Islet of Langerhans (tissue), 1 donor: Measurements from ENCODE around the gene TUBB8B.
A peak's percentile ranks its signal among the peaks of the same experiment; 100 is the strongest.
"Not testable (repeated sequence)": the region's sequence is repeated elsewhere in the genome, so short reads cannot be mapped to it uniquely, and the experiment has no call there.

Source experiments
- FAIRE-seq: peaks from one replicate; lab custom pipeline; 2011; peaks lifted over from hg19 to GRCh38; lab: Jason Lieb, UNC

TUBB8B gene

DNA sequence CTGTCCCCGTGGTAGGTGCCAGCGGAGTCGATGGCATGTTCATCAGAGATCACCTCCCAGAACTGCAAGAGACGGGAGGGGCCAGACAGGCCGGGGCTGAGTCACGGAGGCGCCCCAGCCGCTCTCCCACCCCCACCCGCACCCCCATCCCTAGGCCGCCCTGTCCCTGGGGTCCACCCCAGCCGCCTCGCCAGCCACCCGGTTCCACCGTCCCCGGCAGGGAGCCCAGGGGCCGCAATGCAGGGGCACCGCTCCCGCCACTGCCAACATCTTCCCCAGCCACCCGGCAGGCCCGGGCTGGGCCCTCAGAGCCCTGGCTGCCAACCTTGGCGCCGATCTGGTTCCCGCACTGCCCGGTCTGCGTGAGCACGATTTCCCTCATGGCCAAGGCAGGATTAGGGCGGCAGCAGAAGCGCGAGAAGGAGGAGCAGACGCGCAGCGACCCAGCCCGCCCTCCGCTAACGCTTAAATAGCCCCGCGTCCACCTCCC is at the start of gene TUBB8B:
Gene TUBB8B (minus strand): TSS at position 440 of the 490 bp plus-strand sequence. CDS start 58 bp downstream, at position 382.
- not testable (repeated sequence) for FAIRE-seq

DNA sequence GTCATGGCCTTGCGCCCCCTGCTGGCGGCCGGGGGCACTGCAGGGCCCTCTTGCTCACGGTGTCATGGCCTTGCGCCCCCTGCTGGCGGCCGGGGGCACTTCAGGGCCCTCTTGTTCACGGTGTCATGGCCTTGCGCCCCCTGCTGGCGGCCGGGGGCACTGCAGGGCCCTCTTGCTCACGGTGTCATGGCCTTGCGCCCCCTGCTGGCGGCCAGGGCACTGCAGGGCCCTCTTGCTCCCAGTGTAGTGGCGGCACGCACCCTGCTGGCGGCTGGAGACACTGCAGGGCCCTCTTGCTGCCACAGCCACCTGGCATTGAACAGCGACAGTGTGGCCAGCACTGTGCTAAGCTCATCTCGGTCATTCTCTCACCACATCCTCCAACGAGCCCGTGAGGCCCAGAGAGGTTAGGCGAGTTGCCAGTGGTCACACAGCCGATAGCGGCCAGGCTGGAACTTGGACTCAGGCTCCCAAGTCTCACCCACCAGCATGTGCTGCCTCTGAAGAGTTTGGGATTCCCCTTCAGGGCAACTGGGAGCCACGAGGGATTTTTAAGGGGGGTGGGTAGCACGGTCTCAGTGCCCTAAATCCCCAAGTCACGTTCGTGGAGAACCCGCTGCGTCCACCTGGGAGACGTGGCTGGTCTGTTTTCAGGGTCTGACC is 48.0 kb upstream of the TUBB8B start:
- not testable (repeated sequence) for FAIRE-seq

DNA sequence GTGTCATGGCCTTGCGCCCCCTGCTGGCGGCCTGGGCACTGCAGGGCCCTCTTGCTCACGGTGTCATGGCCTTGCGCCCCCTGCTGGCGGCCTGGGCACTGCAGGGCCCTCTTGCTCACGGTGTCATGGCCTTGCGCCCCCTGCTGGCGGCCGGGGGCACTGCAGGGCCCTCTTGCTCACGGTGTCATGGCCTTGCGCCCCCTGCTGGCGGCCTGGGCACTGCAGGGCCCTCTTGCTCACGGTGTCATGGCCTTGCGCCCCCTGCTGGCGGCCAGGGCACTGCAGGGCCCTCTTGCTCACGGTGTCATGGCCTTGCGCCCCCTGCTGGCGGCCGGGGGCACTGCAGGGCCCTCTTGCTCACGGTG is 47.3 kb upstream of the TUBB8B start:
- FAIRE-seq, result not testable (repeated sequence)

GRCh38 chr18:96101-96766 is 46.8 kb upstream of the TUBB8B start:
- not testable (repeated sequence) for FAIRE-seq

DNA sequence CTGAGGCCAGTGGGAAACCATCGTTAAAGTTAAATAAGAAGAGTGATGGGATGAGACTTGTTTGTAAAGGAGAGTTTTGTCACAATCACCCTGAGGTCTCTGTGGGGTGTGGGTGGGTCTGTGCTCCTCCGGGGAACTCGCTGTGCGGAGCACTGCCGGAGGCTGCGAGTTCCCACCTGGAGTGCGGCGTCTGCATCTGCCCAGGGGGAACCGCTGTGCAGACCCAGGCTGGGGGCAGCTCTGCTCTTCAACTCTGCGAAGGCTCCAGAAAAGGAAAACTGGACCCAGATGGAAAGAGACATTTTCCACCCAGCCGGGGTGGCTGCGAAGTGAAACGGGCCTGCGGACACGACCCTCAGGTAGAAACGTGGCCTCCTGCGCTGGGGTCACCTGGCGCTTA is 46.2 kb upstream of the TUBB8B start:
- FAIRE-seq, result not testable (repeated sequence)

DNA sequence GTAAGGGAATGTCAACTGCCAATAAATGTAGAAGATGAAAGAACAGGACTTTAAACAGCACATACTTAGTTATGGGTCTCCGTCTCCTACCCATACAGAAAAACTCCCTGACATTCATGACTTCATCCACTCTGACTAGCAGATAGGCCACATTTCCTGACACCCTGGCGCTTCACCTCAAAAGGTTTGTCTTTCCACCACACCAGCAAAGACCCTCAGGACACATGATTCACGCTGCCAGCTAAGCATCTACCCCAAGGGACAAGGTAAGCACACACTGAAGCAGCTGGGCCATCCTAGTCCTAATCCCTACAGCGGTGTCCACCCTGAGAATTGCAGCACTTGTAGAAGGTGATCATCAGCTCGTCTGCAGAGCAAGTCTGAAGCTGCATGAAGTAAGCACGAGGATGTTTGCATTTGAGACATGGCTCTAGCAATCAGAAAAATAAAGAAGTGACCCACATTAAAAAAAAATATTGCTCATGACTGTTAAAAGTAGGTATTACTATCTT is 44.5 kb upstream of the TUBB8B start:
- not testable (repeated sequence) for FAIRE-seq

GRCh38 chr18:91561-91960 is 42.1 kb upstream of the TUBB8B start:
- not testable (repeated sequence) for FAIRE-seq

- FAIRE-seq, result not testable (repeated sequence)
These were observed 41.2 kb upstream of the TUBB8B start for GRCh38 chr18:90396-91193.

DNA sequence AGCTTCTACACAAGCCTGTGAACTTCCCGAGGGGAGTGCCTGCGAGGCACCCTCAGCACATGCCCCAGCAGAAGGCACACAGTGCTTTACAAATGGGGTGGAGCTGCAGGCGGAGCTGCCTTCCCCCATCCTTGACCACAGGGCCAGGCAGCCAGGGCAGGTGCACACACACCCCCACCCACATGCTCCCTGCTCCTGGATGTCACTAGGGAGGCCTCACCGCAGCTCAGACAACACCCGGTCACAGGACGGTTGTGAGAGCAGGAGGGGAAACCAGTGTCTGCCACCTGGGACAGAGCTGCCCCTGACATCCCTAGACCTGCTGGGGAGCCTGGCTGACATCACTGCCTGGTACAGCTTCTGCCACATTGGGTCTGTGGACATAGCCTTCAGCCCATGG is 39.7 kb upstream of the TUBB8B start:
- not testable (repeated sequence) for FAIRE-seq

- FAIRE-seq, result not testable (repeated sequence)
These were observed 35.4 kb upstream of the TUBB8B start for GRCh38 chr18:84801-85200.

GRCh38 chr18:82626-83209 is 33.3 kb upstream of the TUBB8B start:
- not testable (repeated sequence) for FAIRE-seq

- FAIRE-seq, result not testable (repeated sequence)
These were observed 31.5 kb upstream of the TUBB8B start for GRCh38 chr18:80881-81280.

DNA sequence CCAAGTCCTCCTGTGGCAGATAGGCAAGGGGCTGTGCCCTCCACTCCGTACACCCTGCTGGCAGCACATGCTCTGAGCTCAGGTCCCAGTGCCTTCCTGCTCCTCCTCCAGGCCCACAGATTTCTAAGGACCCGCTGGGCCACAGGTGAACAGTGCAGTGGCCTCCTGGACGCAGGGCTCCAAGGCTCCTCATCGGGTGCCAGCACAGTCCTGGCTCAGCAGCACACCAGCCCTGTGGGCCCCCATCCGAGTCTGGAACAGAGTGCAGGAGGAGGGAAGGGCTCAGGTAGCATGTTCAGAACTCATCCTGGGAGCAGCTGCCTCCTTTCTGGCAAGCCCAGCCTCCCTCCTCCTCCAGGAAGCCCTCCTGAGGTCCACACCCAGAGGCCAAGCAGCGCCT is 30.8 kb upstream of the TUBB8B start:
- FAIRE-seq, result not testable (repeated sequence)

DNA sequence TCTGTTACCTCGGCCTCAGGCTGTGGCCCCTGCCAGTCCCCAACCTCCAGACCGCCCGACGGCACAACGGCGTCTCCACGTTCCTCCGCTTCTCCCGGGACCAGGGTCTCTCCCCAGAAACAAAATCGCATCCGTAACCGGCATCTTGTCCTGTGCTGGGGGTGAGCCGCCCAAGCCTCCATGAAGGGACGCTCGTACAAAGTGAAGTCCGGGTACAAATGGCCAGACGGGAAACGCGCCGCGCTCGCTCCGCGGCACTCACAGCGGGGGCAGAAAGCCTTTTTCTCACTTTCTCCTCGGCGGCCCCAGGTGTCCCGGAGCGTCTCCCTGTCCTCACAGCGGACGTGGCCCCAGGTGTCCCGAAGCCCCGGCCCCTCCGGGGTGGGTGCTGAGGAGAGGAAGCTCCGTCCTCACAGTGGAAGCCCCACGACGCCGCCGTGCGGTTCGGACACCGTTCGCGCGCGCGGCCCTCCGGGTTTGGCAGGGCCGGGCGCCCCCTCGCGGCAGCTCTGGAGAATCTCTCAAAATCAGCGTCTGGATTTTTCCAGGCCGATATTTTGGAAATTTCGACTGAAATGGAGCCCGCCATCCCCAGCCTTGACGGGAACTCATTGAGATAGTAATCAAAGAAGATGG is 26.2 kb upstream of the TUBB8B start:
- not testable (repeated sequence) for FAIRE-seq

GRCh38 chr18:73181-73777 is 23.9 kb upstream of the TUBB8B start:
- FAIRE-seq, result not testable (repeated sequence)

GRCh38 chr18:67701-68100 is 18.3 kb upstream of the TUBB8B start:
- not testable (repeated sequence) for FAIRE-seq

DNA sequence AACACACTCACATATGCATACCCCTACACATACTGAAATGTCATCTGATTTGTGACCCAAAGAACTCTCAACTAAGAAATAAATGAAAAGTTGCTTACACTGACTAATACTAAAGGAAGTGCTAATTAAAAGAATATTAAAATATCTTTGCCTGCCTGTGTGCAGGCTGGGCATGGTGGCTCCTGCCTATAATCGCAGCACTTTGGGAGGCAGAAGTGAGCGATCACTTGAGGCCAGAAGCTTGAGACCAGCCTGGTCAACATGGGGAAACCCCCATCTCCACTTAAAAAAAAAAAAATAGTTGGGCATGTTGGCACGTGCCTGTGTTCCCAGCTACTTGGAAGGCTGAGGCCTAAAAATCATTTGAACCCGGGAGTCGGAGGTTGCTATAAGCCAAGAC is 14.9 kb upstream of the TUBB8B start:
- not testable (repeated sequence) for FAIRE-seq

DNA sequence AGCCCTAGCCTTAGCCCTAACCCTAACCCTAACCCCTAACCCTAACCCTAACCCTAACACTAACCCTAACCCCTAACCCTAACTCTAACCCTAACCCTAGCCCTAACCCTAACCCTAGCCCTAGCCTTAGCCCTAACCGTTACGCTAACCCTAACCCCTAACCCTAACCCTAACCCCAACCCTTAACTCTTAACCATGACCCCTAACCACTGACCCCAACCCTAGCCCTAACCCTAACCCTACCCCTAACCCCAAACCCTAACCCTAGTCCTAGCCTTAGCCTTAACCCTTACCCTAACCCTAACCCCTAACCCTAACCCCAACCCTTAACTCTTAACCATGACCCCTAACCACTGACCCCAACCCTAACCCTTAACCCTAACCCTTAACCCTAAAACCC is 14.2 kb upstream of the TUBB8B start:
- FAIRE-seq, result peak; percentile 65

- not testable (repeated sequence) for FAIRE-seq
These were observed 5.0 kb upstream of the TUBB8B start for GRCh38 chr18:54388-54787.

DNA sequence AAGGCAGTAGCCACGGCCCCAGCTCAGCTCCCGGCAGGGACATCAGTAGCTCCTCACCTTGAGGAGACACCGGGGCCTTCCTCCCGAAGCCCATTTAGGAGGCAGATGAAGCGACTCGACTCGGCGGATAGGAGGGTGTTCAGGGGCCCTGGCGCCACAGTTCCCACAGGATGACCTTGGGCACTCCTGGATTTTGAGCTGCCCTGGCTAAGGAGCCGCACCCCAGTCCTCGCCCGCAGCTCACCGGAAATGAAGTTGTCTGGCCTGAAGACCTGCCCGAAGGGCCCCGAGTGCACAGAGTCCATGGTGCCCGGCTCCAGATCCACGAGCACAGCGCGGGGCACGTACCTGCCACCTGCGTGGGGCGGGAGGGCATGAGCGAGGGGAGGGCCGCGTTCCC is 719 bp downstream of the TUBB8B start:
- not testable (repeated sequence) for FAIRE-seq

DNA sequence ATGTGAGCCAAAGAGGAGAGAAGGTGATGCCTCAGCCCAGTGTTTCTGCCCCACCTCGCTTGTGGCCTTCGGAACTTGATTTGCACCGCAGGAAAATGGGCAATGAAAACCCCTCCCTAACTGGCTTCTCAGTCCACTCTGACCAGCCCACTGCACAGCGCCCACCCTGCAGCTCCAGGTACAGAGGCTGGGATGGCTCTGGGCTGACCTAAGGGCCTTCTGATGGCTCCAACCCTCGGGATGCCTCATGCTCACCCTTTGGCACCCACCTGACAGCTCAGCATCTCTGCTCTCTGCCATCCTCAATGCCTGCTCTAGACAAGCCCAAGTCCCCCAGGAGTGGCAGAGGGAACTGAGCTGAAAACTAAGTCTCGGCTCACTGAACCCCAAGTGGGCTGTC is 36.2 kb downstream of the TUBB8B start:
- not testable (repeated sequence) for FAIRE-seq
